HG03135 (cell line): ENCODE results near the gene RALGPS1.

Source experiments
- ATAC-seq: cut with Tn5 transposase; IDR thresholded peaks from one replicate; pipeline ENCODE4 v1.9.1; 2021; ENCODE audit warnings: mild to moderate bottlenecking, moderate library complexity; ENCODE audit not compliant: unreplicated experiment

The RALGPS1 gene

GRCh38 chr9:127233989-127234388 lies 319.4 kb downstream of the RALGPS1 start:
- no peak for ATAC-seq

GRCh38 chr9:127237801-127238200 lies 323.2 kb downstream of the RALGPS1 start:
- no peak for ATAC-seq

- ATAC-seq, result no peak
Observed at GRCh38 chr9:127241354-127241753, 326.8 kb downstream of the RALGPS1 start.

- peak; percentile 100 for ATAC-seq
Observed at GRCh38 chr9:127244609-127245601, 330.3 kb downstream of the RALGPS1 start.

GRCh38 chr9:127245637-127246164 lies 331.1 kb downstream of the RALGPS1 start:
- no peak for ATAC-seq

GRCh38 chr9:127248241-127248640 lies 333.7 kb downstream of the RALGPS1 start:
- ATAC-seq, result no peak

GRCh38 chr9:127249877-127250276 lies 335.3 kb downstream of the RALGPS1 start:
- no peak for ATAC-seq

- no peak for ATAC-seq
Observed at GRCh38 chr9:127250896-127251391, 336.4 kb downstream of the RALGPS1 start.

GRCh38 chr9:127252410-127253318 lies 338.1 kb downstream of the RALGPS1 start:
- no peak for ATAC-seq

- no peak for ATAC-seq
Observed at GRCh38 chr9:127253446-127253845, 338.9 kb downstream of the RALGPS1 start.

- no peak for ATAC-seq
Observed at GRCh38 chr9:127255692-127256091, 341.1 kb downstream of the RALGPS1 start.

- no peak for ATAC-seq
Observed at GRCh38 chr9:127256324-127256723, 341.7 kb downstream of the RALGPS1 start.

GRCh38 chr9:127258606-127259471 lies 344.3 kb downstream of the RALGPS1 start:
- ATAC-seq, result no peak

- no peak for ATAC-seq
Observed at GRCh38 chr9:127262602-127263001, 348.0 kb downstream of the RALGPS1 start.

- ATAC-seq, result no peak
Observed at GRCh38 chr9:127263237-127263636, 348.7 kb downstream of the RALGPS1 start.

- ATAC-seq, result no peak
Observed at GRCh38 chr9:127263664-127264063, 349.1 kb downstream of the RALGPS1 start.

- no peak for ATAC-seq
Observed at GRCh38 chr9:127264462-127265219, 350.1 kb downstream of the RALGPS1 start, which contains the start of gene GARNL3. Gene GARNL3 (plus strand): TSS chr9:127264774. CDS start chr9:127264878, 104 bp downstream.

GRCh38 chr9:127267793-127268525 lies 353.4 kb downstream of the RALGPS1 start:
- no peak for ATAC-seq
